Dedifferentiated amniotic fluid mesenchymal stem cell (primary cell): ENCODE measurements around the gene ZNF616.

Experiments
- DNase-seq: peaks from one replicate; pipeline ENCODE4 v3.0.0-alpha.2; 2016; ENCODE audit errors: extremely low spot score

The ZNF616 gene

DNA sequence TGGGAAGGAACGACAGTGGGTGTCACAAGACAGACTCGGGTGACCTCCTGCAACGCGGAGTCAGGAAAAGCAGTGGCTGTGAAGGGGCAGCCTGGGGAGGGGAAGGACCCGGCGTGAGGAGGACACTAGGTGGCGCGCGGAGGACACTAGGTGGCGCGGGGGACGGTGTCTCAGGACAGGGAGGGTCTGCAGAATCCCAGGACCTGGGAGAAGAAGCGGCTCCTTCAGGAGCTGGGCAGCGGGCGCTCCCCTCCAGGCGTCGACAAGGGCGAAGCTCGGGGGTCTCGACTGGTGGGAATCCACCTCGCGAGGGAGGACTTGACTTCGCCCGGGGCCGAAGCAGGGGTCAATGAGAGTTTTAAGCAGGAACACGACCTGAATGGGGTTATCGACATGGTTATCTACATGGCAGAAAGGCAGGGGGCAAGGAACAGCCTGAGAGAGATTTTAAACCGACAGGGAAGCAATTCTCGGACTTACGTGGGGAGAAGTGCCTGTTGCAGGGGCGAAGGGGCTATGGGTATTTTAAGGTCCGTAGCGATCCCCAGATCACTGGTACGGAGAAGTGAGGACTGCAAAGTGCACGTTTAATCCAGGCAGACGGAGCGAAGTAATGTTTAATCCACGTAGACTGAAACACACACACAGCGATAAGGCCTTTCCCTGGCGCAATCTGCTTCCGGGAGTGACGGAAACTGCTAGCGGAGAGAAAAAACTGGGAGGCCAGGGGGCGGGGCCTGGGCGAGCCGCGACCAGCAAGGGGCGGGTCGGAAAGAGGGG is at the start of gene ZNF616:
Gene ZNF616, minus strand, starts transcription at position 687 of the 780 bp plus-strand sequence. CDS start 9,426 bp downstream, outside the sequence.
- peak; percentile 91 for DNase-seq

DNA sequence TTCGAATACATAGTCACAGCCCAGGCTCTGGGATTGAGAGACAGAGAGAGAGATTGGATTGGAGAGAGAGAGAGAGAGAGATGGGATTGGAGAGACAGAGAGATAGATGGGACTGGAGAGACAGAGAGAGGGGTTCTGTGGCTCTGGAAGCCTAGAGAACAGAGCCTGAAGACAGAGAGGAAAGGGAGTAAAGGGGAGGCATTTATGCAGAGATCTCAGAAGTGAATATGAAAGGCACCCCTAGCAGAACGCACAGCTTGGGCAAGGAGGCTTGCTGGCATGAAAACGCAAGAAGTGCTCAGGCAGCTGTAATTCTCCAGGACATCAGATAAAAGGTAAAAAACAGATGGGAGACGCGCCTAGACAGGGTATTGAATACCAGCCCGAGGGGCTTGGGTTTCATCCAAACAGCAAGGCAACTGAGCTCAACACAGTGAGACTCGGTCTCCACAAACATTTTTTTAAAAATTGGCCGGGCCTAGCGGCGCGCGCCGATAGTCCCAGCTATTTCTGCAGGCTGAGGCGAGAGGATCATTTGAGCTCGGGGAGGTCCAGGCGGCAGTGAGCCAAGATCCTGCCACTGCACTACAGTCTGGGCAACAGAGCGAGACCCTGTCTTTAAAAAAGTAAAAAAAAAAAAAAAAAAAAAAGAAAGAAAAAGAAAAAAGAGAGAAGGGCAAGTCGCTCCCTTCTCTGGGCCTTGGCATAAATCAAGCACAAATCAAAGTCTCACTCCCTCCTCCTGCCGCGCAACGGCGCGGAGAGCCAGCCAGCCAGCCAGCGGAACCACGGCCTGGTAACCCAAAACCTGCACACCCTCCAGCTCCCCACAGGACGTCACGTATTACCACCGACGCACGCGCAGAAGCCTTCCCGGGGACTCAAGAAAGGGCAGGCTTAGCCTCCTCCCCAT is 49.3 kb upstream of the ZNF616 start:
- DNase-seq, result peak; percentile 57

DNA sequence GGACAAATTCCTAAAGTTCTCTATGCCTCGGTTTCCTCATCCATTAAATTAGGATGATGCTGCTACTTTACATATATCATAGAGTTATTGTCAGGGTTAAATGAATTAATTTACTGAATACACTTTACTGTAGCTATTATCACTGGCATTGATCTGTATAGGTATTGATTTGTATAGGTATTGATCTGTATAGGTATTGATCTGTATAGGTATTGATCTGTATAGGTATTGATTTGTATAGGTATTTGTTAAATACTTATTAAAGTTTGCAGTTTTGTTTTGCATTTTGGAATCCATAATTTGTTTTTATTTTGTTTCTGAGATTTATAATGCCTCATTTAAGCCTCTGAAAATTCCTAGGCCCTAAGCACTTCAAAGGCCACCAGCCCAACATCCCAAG is 47.7 kb upstream of the ZNF616 start:
- DNase-seq, result no peak

DNA sequence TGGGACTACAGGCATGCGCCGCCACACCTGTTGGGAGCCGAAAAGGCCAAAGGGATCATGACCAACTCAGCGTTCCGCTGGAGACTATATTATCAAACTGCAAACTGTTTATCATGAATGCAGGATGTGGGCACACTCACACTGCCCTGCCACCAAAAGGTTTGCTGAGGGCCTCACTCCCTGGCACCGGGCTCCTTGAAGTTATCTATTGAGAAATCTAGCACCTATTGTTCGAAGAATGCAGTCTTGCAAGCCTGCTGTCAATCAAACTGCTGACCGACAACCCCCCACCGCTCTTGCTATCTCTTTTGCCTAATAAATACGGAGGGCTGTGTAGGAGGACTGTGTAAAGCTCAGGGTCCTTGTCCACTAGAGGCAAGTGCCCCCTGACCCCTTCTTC is 36.8 kb upstream of the ZNF616 start:
- DNase-seq, result no peak

DNA sequence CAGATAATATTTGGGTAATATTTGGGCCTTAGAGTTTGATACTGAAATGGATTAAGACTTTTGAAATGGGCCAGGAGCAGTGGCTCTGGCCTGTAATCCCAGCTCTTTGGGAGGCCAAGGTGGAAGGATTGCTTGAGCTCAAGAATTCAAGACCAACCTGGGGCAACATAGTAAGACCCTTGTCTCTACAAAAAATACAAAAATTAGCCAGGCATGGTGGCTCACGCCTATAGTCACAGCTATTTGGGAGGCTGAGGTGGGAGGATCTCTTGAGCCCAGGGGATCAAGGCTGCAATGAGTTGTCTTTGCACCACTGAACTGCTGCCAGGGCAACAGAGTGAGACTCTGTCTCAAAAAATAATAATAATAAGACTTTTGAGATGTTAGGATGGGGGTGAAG is 32.6 kb upstream of the ZNF616 start:
- DNase-seq, result no peak

- DNase-seq, result peak; percentile 49
Measured at GRCh38 chr19:52171321-52172169, 31.8 kb upstream of the ZNF616 start, which contains the start of gene ZNF836. Gene ZNF836, minus strand, starts transcription at chr19:52171621. Its CDS starts 3,549 bp downstream, at chr19:52168072.

DNA sequence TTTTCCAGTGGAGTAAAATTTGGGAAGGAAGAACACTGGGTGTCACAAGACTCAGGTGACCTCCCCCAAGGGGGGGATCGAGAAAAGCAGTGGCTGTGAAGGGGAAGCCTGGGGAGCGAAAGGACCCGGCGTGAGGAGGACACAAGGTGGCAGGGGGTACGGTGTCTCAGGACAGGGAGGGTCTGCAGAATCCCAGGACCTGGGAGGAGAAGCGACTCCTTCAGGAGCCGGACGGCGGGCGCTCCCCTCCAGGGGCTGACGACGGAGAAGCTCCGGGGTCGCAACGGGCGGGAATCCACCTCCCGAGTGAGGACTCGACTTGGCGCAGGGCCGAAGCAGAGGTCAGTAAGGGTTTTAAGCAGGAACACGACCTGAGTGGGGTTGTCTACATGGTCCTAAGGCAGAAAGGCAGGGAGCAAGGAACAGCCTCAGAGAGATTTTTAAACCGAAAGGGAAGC is 31.2 kb upstream of the ZNF616 start:
- no peak for DNase-seq

DNA sequence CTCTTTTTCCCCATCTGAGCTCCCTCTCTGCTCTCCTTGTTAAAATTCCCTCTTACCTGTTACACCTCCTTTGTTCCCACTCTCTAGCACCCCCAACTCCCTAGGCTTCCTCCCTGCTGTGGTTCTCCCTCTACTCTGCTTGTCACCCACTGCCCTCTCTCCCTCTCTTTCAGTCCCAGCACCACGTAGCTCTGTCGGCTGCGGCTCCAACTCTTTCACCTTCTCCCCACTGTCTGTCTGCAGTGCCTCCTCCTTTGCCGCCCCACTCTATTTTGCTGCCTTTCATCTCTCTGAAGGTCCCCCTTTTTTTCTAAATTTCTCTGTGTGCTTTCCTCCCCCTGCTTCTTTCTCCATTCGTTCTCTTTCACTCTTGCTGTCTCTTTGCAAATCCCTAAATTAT is 30.6 kb upstream of the ZNF616 start:
- no peak for DNase-seq

- no peak for DNase-seq
Measured at GRCh38 chr19:52155596-52156359, 16.0 kb upstream of the ZNF616 start.

DNA sequence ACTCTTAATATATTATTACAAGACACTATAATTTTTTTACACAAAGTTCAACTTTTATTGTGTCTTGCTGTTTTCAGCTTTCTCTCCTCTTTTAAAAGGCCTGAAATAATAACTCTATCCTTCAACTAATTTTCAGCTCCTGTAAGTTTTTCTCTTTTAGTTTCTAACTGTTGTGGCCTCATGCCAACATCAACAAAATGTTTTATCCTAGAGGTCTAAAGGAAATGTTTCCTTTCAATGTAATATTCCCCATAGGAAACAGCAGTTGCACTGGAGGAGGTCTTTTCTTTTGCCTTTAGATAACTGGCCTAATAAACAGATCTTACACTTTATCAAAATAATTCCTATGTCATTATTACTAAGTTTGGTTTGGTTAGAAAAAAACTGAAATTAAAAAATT is 8.5 kb upstream of the ZNF616 start:
- no peak for DNase-seq

- no peak for DNase-seq
Measured at GRCh38 chr19:52142001-52142595, 2.4 kb upstream of the ZNF616 start.

GRCh38 chr19:52141203-52141602 is 1.5 kb upstream of the ZNF616 start:
- no peak for DNase-seq

- DNase-seq, result no peak
Measured at GRCh38 chr19:52140032-52140710, 433 bp upstream of the ZNF616 start.

- no peak for DNase-seq
Measured at GRCh38 chr19:52138983-52139251, 821 bp downstream of the ZNF616 start.

GRCh38 chr19:52138278-52138982 is 1.3 kb downstream of the ZNF616 start:
- no peak for DNase-seq

GRCh38 chr19:52120286-52120685 is 19.5 kb downstream of the ZNF616 start:
- DNase-seq, result no peak

GRCh38 chr19:52115526-52116053 is 24.1 kb downstream of the ZNF616 start:
- DNase-seq, result no peak

DNA sequence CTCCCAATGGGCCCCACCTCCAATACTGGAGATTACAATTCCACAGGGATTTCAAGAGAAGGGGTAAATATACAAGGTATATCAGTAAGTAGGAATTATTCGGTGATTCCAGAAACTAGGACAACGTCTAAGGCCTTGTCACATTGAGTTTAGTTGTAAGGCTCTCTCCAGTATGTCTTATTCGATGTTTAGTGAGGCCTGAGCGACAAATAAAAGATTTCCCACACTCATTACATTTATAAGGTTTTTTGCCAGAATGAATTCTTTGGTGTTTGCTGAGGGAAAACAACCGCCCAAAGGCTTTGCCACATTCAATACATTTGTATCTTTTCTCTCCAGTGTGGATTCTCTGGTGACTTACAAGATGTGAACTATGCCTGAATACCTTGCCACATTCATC is 25.0 kb downstream of the ZNF616 start:
- DNase-seq, result no peak

DNA sequence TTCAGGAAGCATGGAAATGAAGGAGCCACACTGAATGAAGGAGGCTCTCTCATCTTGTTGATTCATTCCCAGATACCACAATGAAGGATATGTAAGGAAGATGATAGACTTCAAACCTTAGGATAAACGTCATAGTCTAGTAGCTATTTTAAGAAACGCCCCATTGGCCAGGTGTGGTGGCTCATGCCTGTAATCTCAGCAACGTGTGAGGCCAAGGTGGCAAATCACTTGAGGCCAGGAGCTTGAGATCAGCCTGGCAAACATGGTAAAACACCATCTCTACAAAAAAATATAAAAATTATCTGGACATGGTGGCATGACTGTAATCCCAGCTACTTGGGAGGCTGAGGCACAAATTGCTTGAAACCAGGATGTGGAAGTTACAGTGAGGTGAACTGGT is 27.1 kb downstream of the ZNF616 start:
- DNase-seq, result no peak
